Thyroid gland (tissue), 4 donors: Measurements from ENCODE around the gene ZCWPW1. TPM values are rescaled to one million over a fixed set of nuclear protein-coding genes. Genes with fewer than 3 reads are reported as not detected.
"Not testable (repeated sequence)": the region's sequence is repeated elsewhere in the genome, so short reads cannot be mapped to it uniquely, and the experiment has no call there.

Source experiments
- DNase-seq, 2 donors: peaks; one replicate each; pipeline ENCODE4 v3.0.0-alpha.2; 2019
- H3K27ac ChIP-seq, 3 donors: fragments of 200-600 bp; sonication (generic); 1 replicate in 2 of 3; 2 replicates in 1 of 3; pipeline ENCODE4 v1.5.1; 2016 to 2019; ENCODE audit warnings: mild to moderate bottlenecking in 1 of 3, moderate library complexity in 1 of 3
- H3K27me3 ChIP-seq: fragments of 200-600 bp; sonication (generic); one replicate; pipeline ENCODE4 v1.5.1; 2019
- H3K36me3 ChIP-seq, 2 donors: fragments of 200-600 bp; sonication (generic); one replicate each; pipeline ENCODE4 v1.5.1; 2016 to 2019
- H3K4me1 ChIP-seq, 2 donors: fragments of 200-600 bp; sonication (generic); one replicate each; pipeline ENCODE4 v1.5.1; 2017 to 2019
- H3K4me3 ChIP-seq, 3 donors: fragments of 200-600 bp; sonication (generic); replicated peaks in 1 of 3; 1 replicate in 2 of 3; 2 replicates in 1 of 3; pipeline ENCODE4 v1.5.1; 2016; ENCODE audit warnings: mild to moderate bottlenecking in 1 of 3
- H3K9me3 ChIP-seq: fragments of 200-600 bp; sonication (generic); one replicate; pipeline ENCODE4 v1.5.1; 2017
- CTCF ChIP-seq, 6 experiments: fragments of 200-600 bp in 3 of 6; fragments of 450-650 bp in 3 of 6; sonication (generic) in 3 of 6; IDR thresholded peaks; one replicate each; pipeline ENCODE4 v1.5.1; 2016 to 2019; ENCODE audit warnings: antibody characterized with exemption in 6 of 6, mild to moderate bottlenecking in 2 of 6, inconsistent platforms in 1 of 6, moderate library complexity in 1 of 6
- POLR2A ChIP-seq, 2 donors: fragments of 450-650 bp; IDR thresholded peaks; one replicate each; pipeline ENCODE4 v1.6.1; 2017; ENCODE audit warnings: antibody characterized with exemption in 2 of 2, mild to moderate bottlenecking in 2 of 2, moderate library complexity in 1 of 2
- WGBS, 2 donors: methylation state at CpG; one replicate each; pipeline ENCODE4 v1.1.5; 2017; 5-methylcytosine and 5-hydroxymethylcytosine counted together
- intact Hi-C: fragments of 100-400 bp; cut with DNase I; formaldehyde crosslinking; loops from one replicate; pipeline ENCODE4 v1.15.1; 2023
- total RNA-seq, 4 donors: library from RNA; depleted of rRNA; stranded (reverse); fragments of >200 nt; gene quantifications; one replicate each; pipeline ENCODE4 v1.2.3, GENCODE V29; 2016

ZCWPW1 gene
- total RNA-seq, 4 donors from 2014 or later = 3.6 to 7.1 (median 4.3) TPM

- no peak overlapping the region for H3K4me3 ChIP-seq
- no peaks in the 10 kb centered on the region for H3K27me3 ChIP-seq
- intact Hi-C loops = no loop called here
- no peaks in the 10 kb centered on the region for H3K9me3 ChIP-seq
- TF ChIP-seq POLR2A (IDR thresholded peaks at IDR 0.05) = no peak
- TF ChIP-seq CTCF (IDR thresholded peaks at IDR 0.05) = no peak
- DNase-seq = no peak
- 87 to 91% methylated on average over 14 of the region's 14 CpGs for WGBS, 2 donors
- no peak overlapping the region for H3K27ac ChIP-seq
- H3K4me1 ChIP-seq = no peaks in the 10 kb centered on the region
- H3K36me3 ChIP-seq = no peaks in the 10 kb centered on the region
Measured at GRCh38 chr7:100456562-100456961, 28.1 kb upstream of the ZCWPW1 start.

- intact Hi-C loops = no loop called here
- H3K36me3 ChIP-seq = no peaks in the 10 kb centered on the region
- no peak overlapping the region for H3K27ac ChIP-seq
- no peak overlapping the region for H3K4me3 ChIP-seq
- H3K4me1 ChIP-seq = peaks cover 0 to 5% of the 10 kb centered on the region in 2 donors
- DNase-seq = no peak
- no peaks in the 10 kb centered on the region for H3K27me3 ChIP-seq
- 91 to 92% methylated on average over 3 of the region's 3 CpGs for WGBS, 2 donors
- H3K9me3 ChIP-seq = no peaks in the 10 kb centered on the region
- no peak for TF ChIP-seq CTCF (IDR thresholded peaks at IDR 0.05)
- TF ChIP-seq POLR2A (IDR thresholded peaks at IDR 0.05) = no peak
Measured at GRCh38 chr7:100455206-100455605, 26.7 kb upstream of the ZCWPW1 start.

GRCh38 chr7:100453854-100454253 is 25.4 kb upstream of the ZCWPW1 start:
- H3K27me3 ChIP-seq, H3K36me3 ChIP-seq, DNase-seq, H3K27ac ChIP-seq, H3K4me3 ChIP-seq, H3K9me3 ChIP-seq, intact Hi-C loops: not testable (repeated sequence)
- H3K4me1 ChIP-seq = peaks cover 10 to 12% of the 10 kb centered on the region in 2 donors
- WGBS, 2 donors = 93 to 95% methylated on average over 8 of the region's 8 CpGs

- H3K9me3 ChIP-seq = no peaks in the 10 kb centered on the region
- no peaks in the 10 kb centered on the region for H3K27me3 ChIP-seq
- WGBS, 2 donors = 92 to 95% methylated on average over 3 of the region's 3 CpGs
- H3K27ac ChIP-seq = no peak overlapping the region
- no peak overlapping the region for H3K4me3 ChIP-seq
- H3K36me3 ChIP-seq = no peaks in the 10 kb centered on the region
- intact Hi-C loops = no loop called here
- peaks cover 13 to 14% of the 10 kb centered on the region in 2 donors for H3K4me1 ChIP-seq
- TF ChIP-seq CTCF (IDR thresholded peaks at IDR 0.05) (no peak), POLR2A (IDR thresholded peaks at IDR 0.05) (no peak)
- DNase-seq = no peak
Measured at GRCh38 chr7:100452513-100452912, 24.0 kb upstream of the ZCWPW1 start.

- Histone ChIP-seq H3K27ac (peak overlapping the region; percentile 76 to 91 (median 87)), H3K9me3 (no peaks in the 10 kb centered on the region), H3K27me3 (no peaks in the 10 kb centered on the region), H3K4me1 (peaks cover 13 to 30% of the 10 kb centered on the region in 2 donors), H3K36me3 (no peaks in the 10 kb centered on the region), H3K4me3 (no peak overlapping the region)
- DNase-seq = peak; percentile 58 to 71
- WGBS, 2 donors = 55 to 65% methylated on average over 13 of the region's 13 CpGs
- intact Hi-C loops = no loop called here
- TF ChIP-seq CTCF (IDR thresholded peaks at IDR 0.05) (no peak), POLR2A (IDR thresholded peaks at IDR 0.05) (no peak)
Measured at GRCh38 chr7:100449190-100449795, 20.8 kb upstream of the ZCWPW1 start.

- H3K9me3 ChIP-seq, H3K27ac ChIP-seq, H3K4me3 ChIP-seq, DNase-seq, H3K36me3 ChIP-seq, intact Hi-C loops, H3K27me3 ChIP-seq: not testable (repeated sequence)
- 96 to 98% methylated on average over 8 of the region's 8 CpGs for WGBS, 2 donors
- H3K4me1 ChIP-seq = peaks cover 13 to 30% of the 10 kb centered on the region in 2 donors
Measured at GRCh38 chr7:100447363-100447762, 18.9 kb upstream of the ZCWPW1 start.
